WI38 (cell line): ENCODE results near the gene CNTF.

Experiments
- H3K4me3 ChIP-seq: 2 replicates; pipeline ENCODE4 v1.5.1; 2011; ENCODE audit warnings: low read depth, mild to moderate bottlenecking, control low read depth, low read length
- CTCF ChIP-seq: IDR thresholded peaks from 2 replicates; pipeline ENCODE4 v1.5.1; 2012; ENCODE audit warnings: low read depth, mild to moderate bottlenecking, control low read depth, low read length

Gene CNTF

GRCh38 chr11:58592760-58593472, 29.5 kb upstream of the CNTF start:
- TF ChIP-seq CTCF: no peak
- no peak overlapping the region for H3K4me3 ChIP-seq

GRCh38 chr11:58594826-58595225, 27.6 kb upstream of the CNTF start:
- H3K4me3 ChIP-seq: no peak overlapping the region
- TF ChIP-seq CTCF: no peak

- no peak overlapping the region for H3K4me3 ChIP-seq
- no peak for TF ChIP-seq CTCF
Measured at GRCh38 chr11:58596621-58597020, 25.8 kb upstream of the CNTF start.

- H3K4me3 ChIP-seq: no peak overlapping the region
- no peak for TF ChIP-seq CTCF
Measured at GRCh38 chr11:58597486-58598144, 24.9 kb upstream of the CNTF start.

- TF ChIP-seq CTCF: no peak
- no peak overlapping the region for H3K4me3 ChIP-seq
Measured at GRCh38 chr11:58600510-58600909, 22.0 kb upstream of the CNTF start.

GRCh38 chr11:58606930-58607714, 15.3 kb upstream of the CNTF start:
- no peak for TF ChIP-seq CTCF
- H3K4me3 ChIP-seq: no peak overlapping the region

- H3K4me3 ChIP-seq: no peak overlapping the region
- no peak for TF ChIP-seq CTCF
Measured at GRCh38 chr11:58608331-58608730, 14.1 kb upstream of the CNTF start.
